NCI-H2171 (cell line): ENCODE data around the gene LRRC3C.

ENCODE experiments used
- DNase-seq: peaks from one replicate; lab custom pipeline; 2025; lab: John Stamatoyannopoulos, UW

Gene LRRC3C

GRCh38 chr17:39950871-39951348, 23.4 kb downstream of the LRRC3C start:
- DNase-seq, result peak; percentile 48

- DNase-seq, result no peak
Observed at GRCh38 chr17:39951924-39952679, 24.6 kb downstream of the LRRC3C start.

- DNase-seq, result peak; percentile 97
Observed at GRCh38 chr17:39952680-39953470, 25.3 kb downstream of the LRRC3C start.

- DNase-seq, result no peak
Observed at GRCh38 chr17:39953471-39953888, 25.9 kb downstream of the LRRC3C start.

- DNase-seq, result no peak
Observed at GRCh38 chr17:39954876-39955275, 27.3 kb downstream of the LRRC3C start.

- no peak for DNase-seq
Observed at GRCh38 chr17:39955726-39956225, 28.2 kb downstream of the LRRC3C start.

GRCh38 chr17:39960524-39961041, 33.1 kb downstream of the LRRC3C start:
- no peak for DNase-seq

- DNase-seq, result no peak
Observed at GRCh38 chr17:39962642-39963220, 35.2 kb downstream of the LRRC3C start, which contains the start of gene GSDMA. TSS of gene GSDMA (plus strand) at chr17:39963004. CDS start at chr17:39965688, 2,684 bp downstream.

GRCh38 chr17:39963829-39964228, 36.3 kb downstream of the LRRC3C start:
- DNase-seq, result no peak

GRCh38 chr17:39965017-39965699, 37.6 kb downstream of the LRRC3C start:
- DNase-seq, result no peak

GRCh38 chr17:39966771-39967170, 39.2 kb downstream of the LRRC3C start:
- no peak for DNase-seq

GRCh38 chr17:39968761-39969160, 41.2 kb downstream of the LRRC3C start:
- no peak for DNase-seq

GRCh38 chr17:39969375-39969774, 41.8 kb downstream of the LRRC3C start:
- no peak for DNase-seq

GRCh38 chr17:39970157-39970692, 42.7 kb downstream of the LRRC3C start:
- DNase-seq, result no peak

GRCh38 chr17:39971076-39971603, 43.6 kb downstream of the LRRC3C start:
- no peak for DNase-seq

- DNase-seq, result no peak
Observed at GRCh38 chr17:39972271-39972670, 44.7 kb downstream of the LRRC3C start.

- no peak for DNase-seq
Observed at GRCh38 chr17:39973496-39973895, 46.0 kb downstream of the LRRC3C start.

GRCh38 chr17:39974433-39974832, 46.9 kb downstream of the LRRC3C start:
- no peak for DNase-seq

- no peak for DNase-seq
Observed at GRCh38 chr17:39975801-39976200, 48.3 kb downstream of the LRRC3C start.

GRCh38 chr17:39979016-39979670, 51.6 kb downstream of the LRRC3C start:
- DNase-seq, result no peak
